IMR-90 (cell line): ENCODE measurements around the gene NREP. TPM values are rescaled to one million over a fixed set of nuclear protein-coding genes. Genes with fewer than 3 reads are reported as not detected.

Source experiments
- ATAC-seq: fragments of 200-7000 bp; cut with Tn5 transposase; 2 replicates; pipeline ENCODE4 v1.9.1; 2020; ENCODE audit warnings: low read depth, mild to moderate bottlenecking, moderate library complexity
- BruUV-seq: library from RNA; stranded (reverse); fragments of 400-500 nt; replicated peaks from 2 replicates; lab custom pipeline; 2021; lab: Mats Ljungman, UMichigan
- CTCF ChIA-PET: fragments of 300-600 bp; formaldehyde crosslinking; extraction: SDS; loops from one replicate; lab custom pipeline; 2021; ENCODE audit warnings: antibody characterized with exemption; lab: Yijun Ruan, JAX
- POLR2A ChIA-PET: fragments of 300-600 bp; sonication (Branson Sonifier 250); formaldehyde crosslinking; loops from one replicate; lab custom pipeline; 2022; ENCODE audit warnings: antibody characterized with exemption; ENCODE audit not compliant: unreplicated experiment; lab: Charles Lee
- DNase-seq: peaks from one replicate; pipeline ENCODE4 v3.0.0; 2013
- H2AFZ ChIP-seq: replicated peaks from 2 replicates; pipeline ENCODE3; 2013; ENCODE audit warnings: low read length, mild to moderate bottlenecking; ENCODE audit not compliant: poor library complexity
- H2AK5ac ChIP-seq: 2 replicates; pipeline ENCODE4 v1.6.1; 2013; ENCODE audit warnings: low read depth, low read length, inconsistent platforms
- H2AK9ac ChIP-seq: replicated peaks from 2 replicates; pipeline ENCODE3; 2013; ENCODE audit warnings: mild to moderate bottlenecking, low read depth, low read length, moderate library complexity; ENCODE audit not compliant: poor library complexity
- H2BK120ac ChIP-seq: 2 replicates; pipeline ENCODE4 v1.6.1; 2013; ENCODE audit warnings: low read depth, low read length, inconsistent platforms
- H2BK15ac ChIP-seq: 3 replicates; pipeline ENCODE4 v1.6.1; 2013; ENCODE audit warnings: low read depth, low read length, inconsistent platforms
- H2BK20ac ChIP-seq: 2 replicates; pipeline ENCODE4 v1.6.1; 2013; ENCODE audit warnings: low read depth, mild to moderate bottlenecking, inconsistent platforms, low read length, moderate library complexity
- H2BK5ac ChIP-seq: 2 replicates; pipeline ENCODE4 v1.6.1; 2013; ENCODE audit warnings: mild to moderate bottlenecking, low read depth, low read length, inconsistent platforms; ENCODE audit not compliant: poor library complexity, severe bottlenecking
- H3K14ac ChIP-seq: replicated peaks from 2 replicates; pipeline ENCODE4 v1.6.1; 2013; ENCODE audit warnings: low read depth, low read length, inconsistent platforms
- H3K18ac ChIP-seq: 2 replicates; pipeline ENCODE4 v1.6.1; 2013; ENCODE audit warnings: low read depth, low read length, control low read depth
- H3K23ac ChIP-seq: 2 replicates; pipeline ENCODE4 v1.6.1; 2013; ENCODE audit warnings: low read depth, low read length, inconsistent platforms
- H3K27ac ChIP-seq: 2 replicates; pipeline ENCODE4 v1.5.1; 2013; ENCODE audit warnings: mild to moderate bottlenecking, control low read depth, low read length; ENCODE audit not compliant: insufficient read depth
- H3K27me3 ChIP-seq: 2 replicates; pipeline ENCODE4 v1.6.1; 2013; ENCODE audit warnings: low read length; ENCODE audit not compliant: control insufficient read depth, insufficient read depth
- H3K36me3 ChIP-seq: 2 replicates; pipeline ENCODE4 v1.6.1; 2013; ENCODE audit warnings: low read length, mixed read lengths; ENCODE audit not compliant: control insufficient read depth, insufficient read depth
- H3K4ac ChIP-seq: 2 replicates; pipeline ENCODE4 v1.6.1; 2013; ENCODE audit warnings: low read depth, low read length, inconsistent platforms
- H3K4me1 ChIP-seq: 2 replicates; pipeline ENCODE4 v1.6.1; 2013; ENCODE audit warnings: low read length, mixed read lengths; ENCODE audit not compliant: control insufficient read depth, insufficient read depth
- H3K4me2 ChIP-seq: 2 replicates; pipeline ENCODE4 v1.6.1; 2013; ENCODE audit warnings: low read depth, mild to moderate bottlenecking, control low read depth, low read length, moderate library complexity
- H3K4me3 ChIP-seq: 2 replicates; pipeline ENCODE4 v1.5.1; 2013; ENCODE audit warnings: low read depth, mild to moderate bottlenecking, control low read depth, low read length, moderate library complexity; ENCODE audit not compliant: insufficient read depth
- H3K56ac ChIP-seq: 2 replicates; pipeline ENCODE4 v1.6.1; 2013; ENCODE audit warnings: low read length, inconsistent platforms; ENCODE audit not compliant: insufficient read depth; ENCODE audit errors: extremely low read depth
- H3K79me1 ChIP-seq, 2 experiments: 2 replicates each; pipeline ENCODE4 v1.6.1; 2013; ENCODE audit warnings: low read length in 2 of 2, inconsistent platforms in 1 of 2, low read depth in 1 of 2
- H3K9ac ChIP-seq: 2 replicates; pipeline ENCODE4 v1.6.1; 2013; ENCODE audit warnings: low read depth, low read length, control low read depth
- H3K9me1 ChIP-seq: 2 replicates; pipeline ENCODE4 v1.6.1; 2013; ENCODE audit warnings: low read length, inconsistent platforms; ENCODE audit not compliant: insufficient read depth
- H3K9me3 ChIP-seq: 2 replicates; pipeline ENCODE4 v1.6.1; 2013; ENCODE audit warnings: low read length; ENCODE audit not compliant: control insufficient read depth, insufficient read depth
- H4K20me1 ChIP-seq: 2 replicates; pipeline ENCODE4 v1.6.1; 2013; ENCODE audit warnings: low read length, inconsistent platforms; ENCODE audit not compliant: insufficient read depth
- H4K5ac ChIP-seq: 2 replicates; pipeline ENCODE4 v1.6.1; 2013; ENCODE audit warnings: mild to moderate bottlenecking, low read depth, low read length, control low read depth
- H4K8ac ChIP-seq, 2 experiments: 2 replicates each; pipeline ENCODE4 v1.6.1; 2013; ENCODE audit warnings: low read depth in 2 of 2, low read length in 2 of 2, control low read depth in 1 of 2, inconsistent platforms in 1 of 2
- H4K91ac ChIP-seq: 2 replicates; pipeline ENCODE4 v1.6.1; 2013; ENCODE audit warnings: low read depth, low read length, inconsistent platforms; ENCODE audit not compliant: insufficient read depth
- BHLHE40 ChIP-seq: fragments of 150-350 bp; IDR thresholded peaks from 2 replicates; pipeline ENCODE4 v1.6.1; 2016; ENCODE audit warnings: mild to moderate bottlenecking, low read depth, low read length
- CEBPB ChIP-seq: IDR thresholded peaks from 2 replicates; pipeline ENCODE4 v1.6.1; 2012; ENCODE audit warnings: low read depth, low read length, improper control_type of control experiment
- RAD21 ChIP-seq: IDR thresholded peaks from 2 replicates; pipeline ENCODE4 v1.6.1; 2012; ENCODE audit warnings: low read length, improper control_type of control experiment
- WGBS, 2 experiments: methylation state at CpG; one replicate each; pipeline versions ENCODE4 v1.1.5 to v1.1.7; 2013; ENCODE audit warnings: missing lambda C conversion rate in 2 of 2; ENCODE audit not compliant: insufficient read length in 1 of 2; ENCODE audit errors: extremely low coverage in 2 of 2; 5-methylcytosine and 5-hydroxymethylcytosine counted together
- dilution Hi-C: fragments of 300-500 bp; cut with HindIII; formaldehyde crosslinking; loops from one replicate; pipeline ENCODE4 v1.14.3; 2018; ENCODE audit warnings: low sequenced_read_pairs; ENCODE audit not compliant: unreplicated experiment
- in situ Hi-C: fragments of 300-500 bp; cut with MboI; formaldehyde crosslinking; loops from 3 replicates; pipeline ENCODE4 v1.14.3; 2019; ENCODE audit warnings: low sequenced_read_pairs, inconsistent platforms, mixed read lengths
- intact Hi-C: fragments of 100-400 bp; cut with micrococcal nuclease; formaldehyde crosslinking; loops from 2 replicates; pipeline ENCODE4 v1.10.0; 2022
- polyA plus RNA-seq, 3 experiments: library from polyadenylated mRNA; depleted of rRNA; stranded (reverse); fragments of >200 nt; gene quantifications; 2 replicates each; pipeline ENCODE4 v1.2.3, GENCODE V29; 2012; ENCODE audit warnings: low replicate concordance in 1 of 3
- total RNA-seq: library from RNA; depleted of rRNA; stranded (reverse); fragments of >200 nt; gene quantifications from 2 replicates; pipeline ENCODE4 v1.2.3, GENCODE V29; 2012

The NREP gene
- total and polyA plus RNA-seq, 2 of the 4 experiments (the other 2 are of a cell fraction): 178 to 277 TPM

- H2BK20ac ChIP-seq: peak overlapping the region; percentile 79
- peak overlapping the region; percentile 77; the same call in 1 of the 2 replicates for H3K23ac ChIP-seq
- peak; percentile 93 for DNase-seq
- peaks cover 19% of the 10 kb centered on the region for H3K9me1 ChIP-seq
- H4K5ac ChIP-seq: no peak overlapping the region
- in situ Hi-C loops (loop anchor here (5.0 kb wide), 1 partner anchor 255 kb away; no protein-coding TSS in a partner anchor), dilution Hi-C loops (no loop called here), intact Hi-C loops (loop anchor here (2.0 kb wide), 1 partner anchor 404 kb away; no protein-coding TSS in a partner anchor)
- H3K9ac ChIP-seq: peak overlapping the region; percentile 7; the same call in 1 of the 2 replicates
- no peak overlapping the region for H2AFZ ChIP-seq
- 0% methylated on average over 5 of the region's 10 CpGs; no CpG with 5 or more reads in 1 of the 2 experiments for WGBS, 2 experiments
- H3K27ac ChIP-seq: peak overlapping the region; percentile 5; the same call in 1 of the 2 replicates
- H2BK15ac ChIP-seq: peak overlapping the region; percentile 56; the same call in 2 of the 3 replicates
- H4K91ac ChIP-seq: peak overlapping the region; percentile 19
- 0 out of 2 replicates have a peak overlapping the region, but pooled peaks have one; percentile 13 for H3K56ac ChIP-seq
- H3K4ac ChIP-seq: peak overlapping the region; percentile 91
- TF ChIP-seq CEBPB: peak; percentile 97
- TF ChIP-seq RAD21: no peak
- TF ChIP-seq BHLHE40: no peak
- H4K20me1 ChIP-seq: no peaks in the 10 kb centered on the region
- peak overlapping the region; percentile 84; the same call in 1 of the 2 replicates for H3K18ac ChIP-seq
- H2AK9ac ChIP-seq: no peak overlapping the region
- no peak overlapping the region for H3K4me3 ChIP-seq
- peak overlapping the region; percentile 66 for H2BK120ac ChIP-seq
- no peaks in the 10 kb centered on the region for H3K9me3 ChIP-seq
- ChIA-PET CTCF (no interaction called here), POLR2A (interaction anchor here (0.6 kb wide), 1 partner anchor 24 kb away, joined by 3 read pairs; no protein-coding TSS in a partner anchor)
- H3K14ac ChIP-seq: peak overlapping the region; percentile 84
- no TSS peak for BruUV-seq
- peak overlapping the region; percentile 33; the same call in 1 of the 2 replicates for H2AK5ac ChIP-seq
- ATAC-seq: peak; percentile 63
- H3K4me1 ChIP-seq: peaks cover 32% of the 10 kb centered on the region
- H3K4me2 ChIP-seq: peak overlapping the region; percentile 9
- no peaks in the 10 kb centered on the region for H3K27me3 ChIP-seq
- H3K79me1 ChIP-seq: peaks cover 28 to 57% of the 10 kb centered on the region in 2 experiments
- H4K8ac ChIP-seq: peak overlapping the region; percentile 23 to 74; a peak in 3 of 4 replicates
- H2BK5ac ChIP-seq: peak overlapping the region; percentile 81
- H3K36me3 ChIP-seq: no peaks in the 10 kb centered on the region
These were observed 14.6 kb downstream of the NREP start for GRCh38 chr5:111742177-111742994.
